Measurements from ENCODE around the gene SPATA21.
"Not testable (repeated sequence)": the region's sequence is repeated elsewhere in the genome, so short reads cannot be mapped to it uniquely, and the experiment has no call there.

DNA sequence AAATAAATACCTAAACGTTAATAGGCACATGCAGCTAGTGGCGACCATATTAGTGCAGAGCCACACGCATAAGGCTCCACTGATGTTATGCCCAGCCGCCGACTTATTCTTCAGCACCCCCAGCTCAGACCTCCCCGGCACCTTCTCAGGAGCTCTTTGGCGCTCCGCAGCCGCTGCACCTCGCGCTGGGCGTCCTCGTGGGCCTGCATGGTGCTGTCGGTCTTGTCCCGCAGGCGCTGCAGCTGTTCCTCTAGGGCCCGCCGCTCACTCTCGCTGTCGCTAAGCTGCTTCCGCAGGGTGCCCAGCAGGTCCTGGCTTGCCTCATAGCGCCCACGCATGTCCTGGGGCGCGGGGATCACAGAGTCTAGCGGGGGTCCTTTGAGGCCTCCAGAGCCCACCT is 45.9 kb upstream of the SPATA21 start:
- TF ChIP-seq CTCF (IDR thresholded peaks at IDR 0.05); ZFX (IDR thresholded peaks at IDR 0.05; ENCODE audit: borderline replicate concordance): not testable (repeated sequence)

Data from 22Rv1 (cell line).